Measurements from ENCODE around the gene ATP12A. TPM values are rescaled to one million over a fixed set of nuclear protein-coding genes. Genes with fewer than 3 reads are reported as not detected.
A peak's percentile ranks its signal among the peaks of the same experiment; 100 is the strongest.

The ATP12A gene
- total RNA-seq, 1 donor from 2014 or later: not detected

- peaks cover 12% of the 10 kb centered on the region for H3K27me3 ChIP-seq
- H3K4me1 ChIP-seq: peaks cover 13% of the 10 kb centered on the region
- no peaks in the 10 kb centered on the region for H3K36me3 ChIP-seq
- no peaks in the 10 kb centered on the region for H3K9me3 ChIP-seq
- H3K4me3 ChIP-seq: no peak overlapping the region
- TF ChIP-seq, protein P1, sequence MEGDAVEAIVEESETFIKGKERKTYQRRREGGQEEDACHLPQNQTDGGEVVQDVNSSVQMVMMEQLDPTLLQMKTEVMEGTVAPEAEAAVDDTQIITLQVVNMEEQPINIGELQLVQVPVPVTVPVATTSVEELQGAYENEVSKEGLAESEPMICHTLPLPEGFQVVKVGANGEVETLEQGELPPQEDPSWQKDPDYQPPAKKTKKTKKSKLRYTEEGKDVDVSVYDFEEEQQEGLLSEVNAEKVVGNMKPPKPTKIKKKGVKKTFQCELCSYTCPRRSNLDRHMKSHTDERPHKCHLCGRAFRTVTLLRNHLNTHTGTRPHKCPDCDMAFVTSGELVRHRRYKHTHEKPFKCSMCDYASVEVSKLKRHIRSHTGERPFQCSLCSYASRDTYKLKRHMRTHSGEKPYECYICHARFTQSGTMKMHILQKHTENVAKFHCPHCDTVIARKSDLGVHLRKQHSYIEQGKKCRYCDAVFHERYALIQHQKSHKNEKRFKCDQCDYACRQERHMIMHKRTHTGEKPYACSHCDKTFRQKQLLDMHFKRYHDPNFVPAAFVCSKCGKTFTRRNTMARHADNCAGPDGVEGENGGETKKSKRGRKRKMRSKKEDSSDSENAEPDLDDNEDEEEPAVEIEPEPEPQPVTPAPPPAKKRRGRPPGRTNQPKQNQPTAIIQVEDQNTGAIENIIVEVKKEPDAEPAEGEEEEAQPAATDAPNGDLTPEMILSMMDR (IDR thresholded peaks at IDR 0.05): no peak
- TF ChIP-seq POLR2A (IDR thresholded peaks at IDR 0.05): no peak
- TF ChIP-seq POLR2AphosphoS5 (IDR thresholded peaks at IDR 0.05; ENCODE audit: insufficient read depth in 1 of 2, low read depth in 1 of 2): no peak
- no peak overlapping the region for H3K27ac ChIP-seq
- intact Hi-C loops (cut with DNase I): no loop called here
- no peak for DNase-seq (ENCODE audit: extremely low spot score in 2 of 2)
These were observed 4.2 kb upstream of the ATP12A start for GRCh38 chr13:24675806-24676570.

- H3K9me3 ChIP-seq: no peaks in the 10 kb centered on the region
- peaks cover 12% of the 10 kb centered on the region for H3K27me3 ChIP-seq
- H3K36me3 ChIP-seq: no peaks in the 10 kb centered on the region
- intact Hi-C loops (cut with DNase I): no loop called here
- peaks cover 11% of the 10 kb centered on the region for H3K4me1 ChIP-seq
- TF ChIP-seq POLR2AphosphoS5 (IDR thresholded peaks at IDR 0.05; ENCODE audit: insufficient read depth in 1 of 2, low read depth in 1 of 2) (no peak), POLR2A (IDR thresholded peaks at IDR 0.05) (no peak)
- TF ChIP-seq, protein P1 (IDR thresholded peaks at IDR 0.05): no peak
- no peak for DNase-seq (ENCODE audit: extremely low spot score in 2 of 2)
- H3K4me3 ChIP-seq: no peak overlapping the region
- H3K27ac ChIP-seq: no peak overlapping the region
These were observed 2.1 kb upstream of the ATP12A start for GRCh38 chr13:24678151-24678550.

DNA sequence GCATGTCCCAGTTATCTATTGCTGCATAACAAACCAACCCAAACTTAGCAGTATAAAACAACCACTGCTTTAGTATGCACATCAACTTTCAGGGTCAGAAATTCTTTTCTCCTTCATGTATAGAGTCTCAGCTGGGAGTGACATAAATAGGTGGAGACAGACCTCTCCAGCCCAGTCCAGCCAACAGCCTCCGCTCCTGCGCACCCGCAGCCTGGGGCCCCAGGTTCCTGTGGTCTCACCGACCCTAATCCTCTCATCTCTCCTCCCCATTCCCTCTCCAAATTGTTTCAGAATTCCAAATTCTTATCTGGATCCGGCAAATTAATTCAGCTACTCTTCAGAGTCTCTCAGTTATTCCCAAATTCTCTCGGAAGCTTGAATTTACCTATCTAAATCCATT, 522 bp upstream of the ATP12A start:
- peaks cover 11% of the 10 kb centered on the region for H3K4me1 ChIP-seq
- peaks cover 12% of the 10 kb centered on the region for H3K27me3 ChIP-seq
- H3K36me3 ChIP-seq: no peaks in the 10 kb centered on the region
- no peak for DNase-seq (ENCODE audit: extremely low spot score in 2 of 2)
- H3K9me3 ChIP-seq: no peaks in the 10 kb centered on the region
- H3K27ac ChIP-seq: no peak overlapping the region
- intact Hi-C loops (cut with DNase I): no loop called here
- H3K4me3 ChIP-seq: peak overlapping the region in 1 of 2 donors; percentile 32
- TF ChIP-seq, protein P1 (IDR thresholded peaks at IDR 0.05): no peak

- Histone ChIP-seq H3K9me3 (no peaks in the 10 kb centered on the region), H3K36me3 (no peaks in the 10 kb centered on the region), H3K4me1 (peaks cover 11% of the 10 kb centered on the region), H3K4me3 (peak overlapping the region in 1 of 2 donors; percentile 36), H3K27ac (no peak overlapping the region), H3K27me3 (peaks cover 12% of the 10 kb centered on the region)
- TF ChIP-seq, protein P1 (IDR thresholded peaks at IDR 0.05): no peak
- TF ChIP-seq POLR2A (IDR thresholded peaks at IDR 0.05): no peak
- no peak for DNase-seq (ENCODE audit: extremely low spot score in 2 of 2)
- intact Hi-C loops (cut with DNase I): no loop called here
These were observed 855 bp downstream of the ATP12A start for GRCh38 chr13:24680921-24681604.

DNA sequence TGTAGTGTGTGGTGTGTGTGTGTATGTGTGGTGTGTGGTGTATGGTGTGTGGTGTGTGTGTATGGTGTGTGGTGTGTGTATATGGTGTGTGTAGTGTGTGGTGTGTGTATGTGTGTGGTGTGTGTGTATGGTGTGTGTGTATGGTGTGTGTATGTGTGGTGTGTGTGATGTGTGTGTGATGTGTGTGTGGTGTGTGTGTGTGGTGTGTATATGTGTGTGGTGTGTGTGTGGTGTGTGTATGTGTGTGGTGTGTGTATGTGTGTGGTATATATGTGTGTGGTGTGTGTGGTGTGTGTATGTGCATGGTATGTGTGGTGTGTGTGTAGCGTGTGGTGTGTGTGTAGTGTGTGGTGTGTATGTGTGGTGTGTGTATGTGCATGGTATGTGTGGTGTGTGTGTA, 1.7 kb downstream of the ATP12A start:
- no peak overlapping the region for H3K27ac ChIP-seq
- intact Hi-C loops (cut with DNase I): no loop called here
- H3K27me3 ChIP-seq: peaks cover 12% of the 10 kb centered on the region
- DNase-seq (ENCODE audit: extremely low spot score in 2 of 2): no peak
- no peaks in the 10 kb centered on the region for H3K36me3 ChIP-seq
- H3K4me1 ChIP-seq: peaks cover 11% of the 10 kb centered on the region
- TF ChIP-seq POLR2AphosphoS5 (IDR thresholded peaks at IDR 0.05; ENCODE audit: insufficient read depth in 1 of 2, low read depth in 1 of 2): no peak
- TF ChIP-seq, protein P1 (IDR thresholded peaks at IDR 0.05): no peak
- TF ChIP-seq POLR2A (IDR thresholded peaks at IDR 0.05): no peak
- H3K4me3 ChIP-seq: no peak overlapping the region
- no peaks in the 10 kb centered on the region for H3K9me3 ChIP-seq

All from vagina (tissue), 2 donors.